ENCODE measurements around the gene PIP5K1C. TPM values are rescaled to one million over a fixed set of nuclear protein-coding genes. Genes with fewer than 3 reads are reported as not detected.

Gene PIP5K1C
- total RNA-seq, 1 experiment from 2014 or later, result 35.5 TPM

GRCh38 chr19:3589949-3590348 is 110.3 kb downstream of the PIP5K1C start:
- CTCF ChIA-PET, result no interaction called here
- no TSS peak for BruUV-seq (replicated peaks)

GRCh38 chr19:3589439-3589838 is 110.8 kb downstream of the PIP5K1C start:
- Histone ChIP-seq H3K4me1 (ENCODE audit: insufficient read depth, low read length, poor library complexity, severe bottlenecking) (no peaks in the 10 kb centered on the region), H3K27ac (ENCODE audit: low read depth, low read length, poor library complexity, severe bottlenecking) (no peak overlapping the region), H3K36me3 (ENCODE audit: insufficient read depth, low read length, poor library complexity, severe bottlenecking) (no peaks in the 10 kb centered on the region), H3K27me3 (replicated peaks; ENCODE audit: insufficient read depth, low read depth, low read length, poor library complexity) (peaks cover 4% of the 10 kb centered on the region), H3K4me3 (ENCODE audit: low read depth, low read length, poor library complexity, severe bottlenecking) (no peak overlapping the region), H3K9me3 (ENCODE audit: low read depth, low read length, poor library complexity, severe bottlenecking) (peaks cover 6% of the 10 kb centered on the region)
- POLR2A ChIA-PET (ENCODE audit: low non-redundant PET), result no interaction called here
- BruUV-seq (replicated peaks), result no TSS peak
- TF ChIP-seq CTCF (conservative IDR thresholded peaks at IDR 0.05; ENCODE audit: low read depth, low read length) (no peak), EZH2 (IDR thresholded peaks at IDR 0.05; ENCODE audit: borderline replicate concordance, low read depth, low read length, poor library complexity, severe bottlenecking) (no peak)
- intact Hi-C loops (cut with micrococcal nuclease; ENCODE audit: unreplicated experiment), result no loop called here
- CTCF ChIA-PET, result interaction anchor here (0.6 kb wide), 1 partner anchor 138 kb away, joined by 11 read pairs; no protein-coding TSS in a partner anchor
- no peak for DNase-seq (ENCODE audit: low spot score)

More at GRCh38 chr19:3589949-3590348, 110.3 kb downstream of the PIP5K1C start:
- POLR2A ChIA-PET (ENCODE audit: low non-redundant PET), result no interaction called here
- H3K27ac ChIP-seq (ENCODE audit: low read depth, low read length, poor library complexity, severe bottlenecking), result no peak overlapping the region
- H3K4me3 ChIP-seq (ENCODE audit: low read depth, low read length, poor library complexity, severe bottlenecking), result no peak overlapping the region
- H3K36me3 ChIP-seq (ENCODE audit: insufficient read depth, low read length, poor library complexity, severe bottlenecking), result no peaks in the 10 kb centered on the region
- TF ChIP-seq CTCF (conservative IDR thresholded peaks at IDR 0.05; ENCODE audit: low read depth, low read length), result no peak
- TF ChIP-seq EZH2 (IDR thresholded peaks at IDR 0.05; ENCODE audit: borderline replicate concordance, low read depth, low read length, poor library complexity, severe bottlenecking), result no peak
- H3K9me3 ChIP-seq (ENCODE audit: low read depth, low read length, poor library complexity, severe bottlenecking), result peaks cover 6% of the 10 kb centered on the region
- no peaks in the 10 kb centered on the region for H3K4me1 ChIP-seq (ENCODE audit: insufficient read depth, low read length, poor library complexity, severe bottlenecking)
- no peak for DNase-seq (ENCODE audit: low spot score)
- peaks cover 4% of the 10 kb centered on the region for H3K27me3 ChIP-seq (replicated peaks; ENCODE audit: insufficient read depth, low read depth, low read length, poor library complexity)
- intact Hi-C loops (cut with micrococcal nuclease; ENCODE audit: unreplicated experiment), result no loop called here

GRCh38 chr19:3586707-3587346 is 113.4 kb downstream of the PIP5K1C start:
- ChIA-PET CTCF (interaction anchor here (0.5 kb wide), 1 partner anchor 33 kb away, joined by 3 read pairs; no protein-coding TSS in a partner anchor), POLR2A (ENCODE audit: low non-redundant PET) (no interaction called here)
- Histone ChIP-seq H3K36me3 (ENCODE audit: insufficient read depth, low read length, poor library complexity, severe bottlenecking) (no peaks in the 10 kb centered on the region), H3K4me1 (ENCODE audit: insufficient read depth, low read length, poor library complexity, severe bottlenecking) (no peaks in the 10 kb centered on the region), H3K27me3 (replicated peaks; ENCODE audit: insufficient read depth, low read depth, low read length, poor library complexity) (peaks cover 4% of the 10 kb centered on the region), H3K27ac (ENCODE audit: low read depth, low read length, poor library complexity, severe bottlenecking) (no peak overlapping the region), H3K4me3 (ENCODE audit: low read depth, low read length, poor library complexity, severe bottlenecking) (no peak overlapping the region), H3K9me3 (ENCODE audit: low read depth, low read length, poor library complexity, severe bottlenecking) (peaks cover 5% of the 10 kb centered on the region)
- TF ChIP-seq EZH2 (IDR thresholded peaks at IDR 0.05; ENCODE audit: borderline replicate concordance, low read depth, low read length, poor library complexity, severe bottlenecking) (no peak), CTCF (conservative IDR thresholded peaks at IDR 0.05; ENCODE audit: low read depth, low read length) (no peak)
- intact Hi-C loops (cut with micrococcal nuclease; ENCODE audit: unreplicated experiment), result loop anchor here (2.0 kb wide), 1 partner anchor 32 kb away; no protein-coding TSS in a partner anchor
- BruUV-seq (replicated peaks), result no TSS peak
- DNase-seq (ENCODE audit: low spot score), result no peak
